Central memory CD4-positive, alpha-beta T cell (primary cell): ENCODE measurements around the gene TTI1.

Experiments used
- DNase-seq: peaks from one replicate; pipeline ENCODE4 v3.0.0; 2022

The TTI1 gene

GRCh38 chr20:37958856-37959520 is 74.3 kb downstream of the TTI1 start:
- DNase-seq = no peak

DNA sequence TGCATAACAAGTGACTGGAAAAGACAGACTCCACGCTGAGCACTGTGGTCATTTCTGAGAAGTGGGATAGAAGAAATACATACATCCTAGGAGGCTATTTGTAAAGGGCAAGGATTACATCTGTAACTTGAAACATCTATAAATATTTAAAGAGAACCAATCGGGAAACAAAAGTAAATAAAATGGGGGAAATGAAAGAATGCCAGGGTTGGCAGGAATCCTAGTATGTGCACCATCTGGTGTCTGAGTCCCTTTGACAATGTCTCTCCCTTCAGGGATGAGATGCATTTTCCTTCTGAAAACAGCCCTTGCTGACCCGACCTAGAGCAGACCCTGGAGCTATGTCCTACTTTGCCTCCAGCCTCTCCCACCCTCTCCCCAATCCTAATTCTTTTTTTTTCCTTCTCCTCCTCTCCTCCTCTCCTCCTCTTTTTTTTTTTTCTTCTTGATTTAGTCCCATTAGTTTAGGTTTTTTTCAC is 77.1 kb downstream of the TTI1 start:
- DNase-seq = no peak

GRCh38 chr20:37955511-37955910 is 77.7 kb downstream of the TTI1 start:
- no peak for DNase-seq

- DNase-seq = no peak
Measured at GRCh38 chr20:37954626-37955025, 78.6 kb downstream of the TTI1 start.

GRCh38 chr20:37954190-37954589 is 79.1 kb downstream of the TTI1 start:
- no peak for DNase-seq

- DNase-seq = no peak
Measured at GRCh38 chr20:37948956-37949355, 84.3 kb downstream of the TTI1 start.

DNA sequence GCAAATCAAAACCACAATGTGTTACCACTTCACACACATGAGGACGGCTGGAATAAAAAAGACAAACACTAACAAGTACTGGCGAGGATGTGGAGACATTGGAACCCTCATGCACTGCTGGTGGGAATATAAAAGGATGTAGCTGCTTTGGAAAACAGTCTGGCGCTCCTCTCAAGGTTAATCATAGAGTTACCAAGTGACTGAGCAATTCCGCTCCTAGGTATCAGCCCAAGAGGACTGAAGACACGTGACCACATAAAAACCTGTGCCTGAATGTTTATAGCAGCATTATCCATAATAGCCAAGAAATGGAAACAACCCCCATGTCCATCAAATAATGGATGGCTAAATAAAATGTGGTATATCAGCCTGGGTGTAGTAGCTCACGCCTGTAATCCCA is 85.3 kb downstream of the TTI1 start:
- DNase-seq = no peak

DNA sequence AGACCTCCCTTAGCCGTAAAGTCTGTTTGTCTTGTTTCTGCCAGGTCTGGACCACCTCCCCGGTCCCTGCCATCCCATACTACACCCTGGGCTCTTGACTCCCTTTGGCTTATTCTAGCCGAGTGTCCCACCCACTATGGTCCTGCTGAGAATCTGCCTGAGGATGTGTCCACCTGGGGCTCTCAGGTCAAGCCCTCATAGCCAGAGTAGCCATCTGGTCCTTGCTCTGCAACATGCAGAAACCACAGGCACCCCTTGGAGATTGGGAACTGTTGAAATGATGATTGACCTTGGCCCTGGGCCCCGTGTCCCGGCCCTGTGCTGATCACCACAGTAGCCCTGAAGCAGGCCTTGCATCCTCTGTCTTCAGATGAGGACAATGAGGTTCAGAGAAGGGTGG is 86.3 kb downstream of the TTI1 start:
- DNase-seq = no peak

DNA sequence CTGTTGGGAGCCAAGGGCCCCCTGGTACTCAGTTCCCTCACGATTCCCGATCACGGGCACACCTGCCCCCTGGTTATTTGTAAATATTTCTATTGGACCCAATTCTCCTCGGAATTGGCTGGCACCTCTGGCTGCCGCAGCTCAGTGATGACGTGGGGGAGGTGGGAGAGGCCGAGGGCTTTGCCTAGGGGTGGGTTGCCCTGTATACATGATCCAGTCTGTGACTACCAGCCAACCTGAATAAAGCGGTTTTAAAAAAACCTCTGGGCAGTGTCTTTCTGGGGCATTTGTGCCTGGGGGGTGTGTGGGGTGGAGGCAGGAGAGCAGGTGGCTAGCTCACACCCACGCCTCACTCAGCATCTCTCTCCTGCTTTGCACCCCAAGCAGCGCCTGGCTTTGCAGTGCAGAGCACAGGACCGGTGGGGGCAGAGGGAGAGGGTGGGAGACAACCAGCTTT is 88.1 kb downstream of the TTI1 start:
- no peak for DNase-seq

GRCh38 chr20:37944456-37944981 is 88.7 kb downstream of the TTI1 start:
- DNase-seq = no peak

DNA sequence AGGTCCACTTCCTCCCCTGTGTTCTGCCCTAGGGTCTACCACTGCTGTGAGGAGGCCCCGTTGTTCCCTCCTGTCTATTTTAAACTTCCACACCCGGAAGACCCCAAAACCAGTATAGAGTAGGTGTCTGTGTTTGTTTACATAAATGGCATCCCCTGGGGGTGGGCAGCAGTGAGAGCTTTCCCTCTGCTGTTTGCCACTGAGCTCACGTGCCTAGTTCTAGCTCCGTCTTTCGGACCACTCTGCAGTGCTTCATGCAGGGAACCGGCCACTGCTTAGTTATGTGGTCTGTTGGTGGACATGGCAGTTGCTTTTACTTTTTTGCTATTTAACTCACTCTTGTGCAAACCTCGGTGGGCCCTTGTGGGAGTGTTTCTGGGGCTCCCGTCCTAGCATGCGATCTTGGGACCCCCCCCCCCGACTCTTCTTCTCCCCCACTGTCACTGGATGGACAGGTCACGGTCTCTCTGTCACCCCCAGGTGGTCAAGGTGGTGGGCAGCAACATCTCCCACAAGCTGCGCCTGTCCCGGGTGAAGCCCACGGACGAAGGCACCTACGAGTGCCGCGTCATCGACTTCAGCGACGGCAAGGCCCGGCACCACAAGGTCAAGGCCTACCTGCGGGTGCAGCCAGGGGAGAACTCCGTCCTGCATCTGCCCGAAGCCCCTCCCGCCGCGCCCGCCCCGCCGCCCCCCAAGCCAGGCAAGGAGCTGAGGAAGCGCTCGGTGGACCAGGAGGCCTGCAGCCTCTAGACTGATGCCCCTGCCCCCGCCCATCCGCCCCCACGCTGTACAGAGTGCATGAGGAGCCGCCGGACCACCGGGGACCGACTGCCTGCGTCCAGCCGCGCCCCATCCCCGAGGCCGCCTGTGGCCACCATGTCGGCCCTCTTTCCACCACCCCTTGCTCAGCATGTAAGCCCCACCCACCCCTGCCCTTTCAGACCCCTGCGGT is 89.5 kb downstream of the TTI1 start:
- DNase-seq = no peak

DNA sequence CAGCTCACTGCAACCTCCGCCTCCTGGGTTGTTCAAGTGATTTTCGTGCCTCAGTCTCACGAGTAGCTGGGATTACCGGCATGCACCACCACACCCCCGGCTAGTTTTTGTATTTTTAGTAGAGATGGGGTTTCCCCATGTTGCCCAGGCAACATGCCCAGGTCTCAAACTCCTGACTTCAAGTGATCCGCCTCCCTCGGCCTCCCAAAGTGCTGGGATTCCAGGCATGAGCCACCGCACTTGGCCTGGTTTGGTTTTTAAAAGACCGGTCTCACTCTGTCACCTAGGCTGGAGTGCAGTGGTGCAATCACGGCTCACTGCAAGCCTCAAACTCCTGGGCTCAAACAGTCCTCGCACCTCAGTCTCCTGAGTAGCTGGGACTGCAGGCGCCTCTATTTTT is 90.2 kb downstream of the TTI1 start:
- DNase-seq = no peak

- DNase-seq = no peak
Measured at GRCh38 chr20:37941992-37942391, 91.3 kb downstream of the TTI1 start.

- no peak for DNase-seq
Measured at GRCh38 chr20:37941332-37941731, 91.9 kb downstream of the TTI1 start.

- no peak for DNase-seq
Measured at GRCh38 chr20:37940858-37941257, 92.4 kb downstream of the TTI1 start.

- DNase-seq = no peak
Measured at GRCh38 chr20:37939701-37940560, 93.3 kb downstream of the TTI1 start.

- DNase-seq = no peak
Measured at GRCh38 chr20:37938954-37939353, 94.3 kb downstream of the TTI1 start.

DNA sequence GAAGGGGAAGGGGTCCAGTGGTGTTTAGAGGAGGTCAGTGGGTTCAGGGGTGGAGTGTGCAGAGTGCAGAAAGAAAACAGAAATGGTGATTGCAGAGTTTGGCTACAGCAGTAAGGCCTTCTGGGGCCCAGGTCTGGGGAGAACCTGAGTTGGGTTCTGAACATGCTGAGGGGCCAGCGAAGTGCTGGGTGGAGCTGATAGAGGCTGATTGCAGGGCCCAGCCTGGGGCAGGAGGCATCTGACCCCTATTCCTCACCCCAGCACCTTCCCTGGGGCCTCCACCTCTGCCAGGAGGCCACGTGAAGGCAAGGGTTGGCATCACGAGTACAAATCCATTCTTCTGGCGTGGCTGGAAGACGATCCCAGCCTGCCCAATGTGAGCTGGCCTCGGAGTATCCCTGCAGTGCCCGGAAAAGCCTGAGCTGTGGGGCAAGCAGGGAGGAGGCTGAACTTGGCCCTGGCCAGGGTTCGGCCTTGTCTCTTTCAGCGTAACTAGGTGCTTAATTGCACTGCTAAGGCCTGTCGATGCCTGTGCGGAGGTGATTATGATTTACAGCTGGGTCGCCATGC is 95.0 kb downstream of the TTI1 start:
- DNase-seq = no peak

DNA sequence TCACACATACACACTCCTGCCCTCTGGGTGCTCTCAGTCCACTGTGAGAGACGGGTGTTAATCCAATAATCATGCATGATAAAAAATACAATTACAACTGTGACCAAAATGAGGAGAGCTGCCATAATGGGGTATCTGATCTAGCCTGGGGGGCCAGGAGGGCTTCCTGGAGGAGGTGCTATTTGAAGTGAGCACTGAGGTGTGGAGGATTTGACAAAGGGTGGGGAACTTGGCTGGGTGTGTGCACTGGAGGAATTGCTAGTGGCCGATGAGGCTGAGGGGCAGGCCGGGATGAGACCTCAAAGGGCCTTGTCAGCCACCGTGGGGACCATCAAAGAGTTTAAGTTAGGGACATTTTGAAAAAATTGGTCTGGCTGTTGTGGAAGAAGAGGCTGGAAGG is 95.6 kb downstream of the TTI1 start:
- DNase-seq = no peak

- no peak for DNase-seq
Measured at GRCh38 chr20:37936451-37936850, 96.8 kb downstream of the TTI1 start.

DNA sequence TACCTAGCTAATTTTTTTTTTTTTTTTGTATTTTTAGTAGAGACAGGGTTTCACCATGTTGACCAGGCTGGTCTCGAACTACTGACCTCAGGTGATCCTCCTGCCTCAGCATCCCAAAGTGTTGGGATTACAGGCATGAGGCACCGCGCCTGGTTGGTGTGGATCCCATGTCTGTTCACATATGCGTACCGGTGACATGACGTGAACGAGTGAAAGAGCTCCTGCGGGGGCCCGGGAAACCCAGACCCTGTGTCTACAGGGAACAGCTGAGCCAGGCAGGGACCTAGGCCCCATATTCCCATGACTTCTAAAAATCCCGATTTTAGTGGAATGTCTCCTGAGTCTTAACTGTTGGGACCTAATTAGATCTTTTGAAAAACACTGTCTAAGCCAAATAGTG is 97.2 kb downstream of the TTI1 start:
- DNase-seq = no peak

DNA sequence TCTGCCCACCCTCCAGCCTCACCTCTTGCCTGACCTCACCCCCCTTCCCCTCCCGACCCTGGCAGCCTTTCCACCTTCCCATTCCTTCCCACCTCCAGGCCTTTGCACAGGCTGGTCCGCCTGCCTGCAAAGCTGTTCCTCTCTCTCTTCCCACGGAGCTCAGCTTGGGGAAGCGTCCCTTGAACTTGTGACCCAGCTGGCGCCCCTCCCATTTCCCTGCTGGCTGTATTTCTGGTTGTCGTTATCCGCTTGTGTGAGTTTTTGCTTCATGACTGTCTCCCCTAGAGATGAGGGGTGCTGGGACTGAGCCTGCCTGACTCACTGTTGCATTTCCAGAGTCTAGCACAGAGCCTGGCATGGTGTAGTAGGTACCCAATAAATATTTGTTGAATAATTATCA is 97.8 kb downstream of the TTI1 start:
- DNase-seq = no peak
